Melanocyte of skin (primary cell): ENCODE measurements around the gene NYAP2. TPM values are rescaled to one million over a fixed set of nuclear protein-coding genes. Genes with fewer than 3 reads are reported as not detected.

Experiments used
- small RNA-seq, 2 donors: library from RNA; depleted of rRNA; stranded (forward); fragments of <200 nt; gene quantifications; one replicate each; pipeline ENCODE3, GENCODE V24; 2012
- total RNA-seq, 2 donors: library from RNA; depleted of rRNA; stranded (reverse); fragments of >200 nt; gene quantifications; 2 replicates each; pipeline ENCODE4 v1.2.3, GENCODE V29; 2012

NYAP2 gene
- not detected for total RNA-seq

DNA sequence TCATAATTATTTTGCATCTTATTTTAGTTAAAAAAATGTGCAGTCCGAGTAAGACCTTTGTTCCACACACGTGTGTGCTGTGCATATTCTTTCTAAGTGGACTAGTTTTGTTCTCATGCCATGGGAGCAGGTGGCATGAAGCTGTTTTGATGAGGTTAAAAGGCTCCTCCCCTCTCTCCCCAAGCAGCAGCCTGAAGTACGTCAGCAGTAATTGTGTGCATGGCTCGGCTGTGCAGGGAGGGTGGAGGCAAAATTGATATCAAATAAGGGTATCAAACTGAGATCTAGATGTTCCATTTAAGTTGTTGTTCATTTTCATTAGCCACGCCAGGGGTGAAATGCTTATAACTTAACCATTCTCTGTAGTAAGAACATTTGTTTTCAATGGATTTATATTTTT lies at the start of gene NYAP2:
Gene NYAP2, plus strand, starts transcription at position 207 of the 400 bp plus-strand sequence. CDS start 9,171 bp downstream, outside the sequence.

Small RNAs within 50 kb of the gene (small RNA-seq; reads per million reads assigned to genes)
- gene AC016717.1 = 0 reads per million in 2 donors
